ENCODE results near the gene WNT8B.

DNA sequence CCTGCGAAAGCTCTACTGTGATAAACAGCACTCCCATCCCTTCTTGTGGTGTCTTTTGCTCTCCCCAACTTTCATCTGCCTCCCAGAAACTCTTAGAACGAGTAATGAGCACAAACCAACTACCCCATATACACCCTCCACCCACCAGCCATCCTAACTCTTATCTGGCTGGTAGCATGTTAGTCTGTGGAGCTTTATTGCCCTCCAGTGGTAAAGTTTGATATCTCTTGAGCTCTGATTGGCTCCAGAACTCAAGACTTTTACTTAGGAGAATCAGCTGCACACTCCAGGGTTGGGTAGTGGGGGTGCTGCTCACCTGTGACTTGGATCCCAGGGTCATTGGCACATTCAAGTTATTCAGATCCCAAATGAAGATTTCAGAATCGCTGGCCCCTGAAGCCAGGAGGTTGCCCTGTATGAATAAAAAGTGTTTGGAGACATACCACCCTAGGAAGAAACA is 45.9 kb downstream of the WNT8B start:
- peak; percentile 67 to 78 (median 74) for TF ChIP-seq CTCF (IDR thresholded peaks at IDR 0.05 in 2 of 3, conservative IDR thresholded peaks at IDR 0.05 in 1 of 3; ENCODE audit: insufficient read depth in 2 of 3, low read depth in 1 of 3, low read length in 3 of 3)
- no peak for TF ChIP-seq ZFX (CRISPR knock-in tag; IDR thresholded peaks at IDR 0.05)
- no peak for TF ChIP-seq ZNF395 (CRISPR knock-in tag; IDR thresholded peaks at IDR 0.05)
- TF ChIP-seq, protein P1, sequence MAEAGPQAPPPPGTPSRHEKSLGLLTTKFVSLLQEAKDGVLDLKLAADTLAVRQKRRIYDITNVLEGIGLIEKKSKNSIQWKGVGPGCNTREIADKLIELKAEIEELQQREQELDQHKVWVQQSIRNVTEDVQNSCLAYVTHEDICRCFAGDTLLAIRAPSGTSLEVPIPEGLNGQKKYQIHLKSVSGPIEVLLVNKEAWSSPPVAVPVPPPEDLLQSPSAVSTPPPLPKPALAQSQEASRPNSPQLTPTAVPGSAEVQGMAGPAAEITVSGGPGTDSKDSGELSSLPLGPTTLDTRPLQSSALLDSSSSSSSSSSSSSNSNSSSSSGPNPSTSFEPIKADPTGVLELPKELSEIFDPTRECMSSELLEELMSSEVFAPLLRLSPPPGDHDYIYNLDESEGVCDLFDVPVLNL (CRISPR knock-in tag; IDR thresholded peaks at IDR 0.05; ENCODE audit: low read depth), result no peak
- TF ChIP-seq POLR2AphosphoS5 (IDR thresholded peaks at IDR 0.05; ENCODE audit: control insufficient read depth, insufficient read depth, low read depth, low read length), result no peak
- TF ChIP-seq, protein P2, sequence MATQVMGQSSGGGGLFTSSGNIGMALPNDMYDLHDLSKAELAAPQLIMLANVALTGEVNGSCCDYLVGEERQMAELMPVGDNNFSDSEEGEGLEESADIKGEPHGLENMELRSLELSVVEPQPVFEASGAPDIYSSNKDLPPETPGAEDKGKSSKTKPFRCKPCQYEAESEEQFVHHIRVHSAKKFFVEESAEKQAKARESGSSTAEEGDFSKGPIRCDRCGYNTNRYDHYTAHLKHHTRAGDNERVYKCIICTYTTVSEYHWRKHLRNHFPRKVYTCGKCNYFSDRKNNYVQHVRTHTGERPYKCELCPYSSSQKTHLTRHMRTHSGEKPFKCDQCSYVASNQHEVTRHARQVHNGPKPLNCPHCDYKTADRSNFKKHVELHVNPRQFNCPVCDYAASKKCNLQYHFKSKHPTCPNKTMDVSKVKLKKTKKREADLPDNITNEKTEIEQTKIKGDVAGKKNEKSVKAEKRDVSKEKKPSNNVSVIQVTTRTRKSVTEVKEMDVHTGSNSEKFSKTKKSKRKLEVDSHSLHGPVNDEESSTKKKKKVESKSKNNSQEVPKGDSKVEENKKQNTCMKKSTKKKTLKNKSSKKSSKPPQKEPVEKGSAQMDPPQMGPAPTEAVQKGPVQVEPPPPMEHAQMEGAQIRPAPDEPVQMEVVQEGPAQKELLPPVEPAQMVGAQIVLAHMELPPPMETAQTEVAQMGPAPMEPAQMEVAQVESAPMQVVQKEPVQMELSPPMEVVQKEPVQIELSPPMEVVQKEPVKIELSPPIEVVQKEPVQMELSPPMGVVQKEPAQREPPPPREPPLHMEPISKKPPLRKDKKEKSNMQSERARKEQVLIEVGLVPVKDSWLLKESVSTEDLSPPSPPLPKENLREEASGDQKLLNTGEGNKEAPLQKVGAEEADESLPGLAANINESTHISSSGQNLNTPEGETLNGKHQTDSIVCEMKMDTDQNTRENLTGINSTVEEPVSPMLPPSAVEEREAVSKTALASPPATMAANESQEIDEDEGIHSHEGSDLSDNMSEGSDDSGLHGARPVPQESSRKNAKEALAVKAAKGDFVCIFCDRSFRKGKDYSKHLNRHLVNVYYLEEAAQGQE (IDR thresholded peaks at IDR 0.05; ENCODE audit: borderline replicate concordance), result peak; percentile 51; the same call in 1 of the 2 replicates
- TF ChIP-seq, protein P2 (CRISPR knock-in tag; IDR thresholded peaks at IDR 0.05; ENCODE audit: low read depth), result no peak
- no peak for TF ChIP-seq MAFF (IDR thresholded peaks at IDR 0.05; ENCODE audit: low read length)
- TF ChIP-seq TEAD1 (CRISPR knock-in tag; IDR thresholded peaks at IDR 0.05), result no peak
- TF ChIP-seq RNF2 (IDR thresholded peaks at IDR 0.05), result no peak
- no peak for TF ChIP-seq ZNF133 (CRISPR knock-in tag; IDR thresholded peaks at IDR 0.05)
- TF ChIP-seq SAFB2 (IDR thresholded peaks at IDR 0.05; ENCODE audit: borderline replicate concordance, low read depth, low read length, severe bottlenecking), result no peak
- TF ChIP-seq JUND (IDR thresholded peaks at IDR 0.05; ENCODE audit: borderline replicate concordance, low read depth, low read length), result no peak
- TF ChIP-seq JUND (tag; IDR thresholded peaks at IDR 0.05; ENCODE audit: borderline replicate concordance, low read depth, low read length), result no peak
- no peak for TF ChIP-seq CAMTA2 (CRISPR knock-in tag; conservative IDR thresholded peaks at IDR 0.05)
- TF ChIP-seq ZNF224 (CRISPR knock-in tag; IDR thresholded peaks at IDR 0.05), result no peak
